ENCODE data around the gene LCE3C.
"Not testable (repeated sequence)": the region's sequence is repeated elsewhere in the genome, so short reads cannot be mapped to it uniquely, and the experiment has no call there.

Gene LCE3C

GRCh38 chr1:152599934-152600333 lies at the start of gene LCE3C:
Gene LCE3C (plus strand): TSS chr1:152600234. CDS start chr1:152600732, 498 bp downstream.
- no peak for DNase-seq

- DNase-seq = no peak
Measured at GRCh38 chr1:152565115-152565514, 34.9 kb upstream of the LCE3C start.

GRCh38 chr1:152565535-152566215 lies 34.4 kb upstream of the LCE3C start:
- no peak for DNase-seq

GRCh38 chr1:152566681-152567080 lies 33.4 kb upstream of the LCE3C start, which contains the start of gene LCE3E:
Gene LCE3E (minus strand): TSS chr1:152566780. CDS start chr1:152566208, 572 bp downstream.
- no peak for DNase-seq

GRCh38 chr1:152577168-152577567 lies 22.9 kb upstream of the LCE3C start:
- DNase-seq = no peak

- not testable (repeated sequence) for DNase-seq
Measured at GRCh38 chr1:152579526-152579925, 20.5 kb upstream of the LCE3C start.

- no peak for DNase-seq
Measured at GRCh38 chr1:152580433-152580832, 19.6 kb upstream of the LCE3C start, which contains the start of gene LCE3D. Gene LCE3D (minus strand): TSS chr1:152580516. CDS start chr1:152579936, 580 bp downstream.

- DNase-seq = no peak
Measured at GRCh38 chr1:152582647-152583046, 17.4 kb upstream of the LCE3C start.

- DNase-seq = no peak
Measured at GRCh38 chr1:152585586-152585985, 14.4 kb upstream of the LCE3C start.

GRCh38 chr1:152596986-152597385 lies 3.0 kb upstream of the LCE3C start:
- no peak for DNase-seq

- no peak for DNase-seq
Measured at GRCh38 chr1:152613511-152613910, 13.5 kb downstream of the LCE3C start, which contains the start of gene LCE3B. Gene LCE3B (plus strand): TSS chr1:152613811. CDS start chr1:152613811, 0 bp downstream.

GRCh38 chr1:152621993-152622392 lies 22.0 kb downstream of the LCE3C start:
- DNase-seq = no peak

- no peak for DNase-seq
Measured at GRCh38 chr1:152622803-152623202, 22.8 kb downstream of the LCE3C start, which contains the start of gene LCE3A. Gene LCE3A (minus strand): TSS chr1:152623103. CDS start chr1:152623103, 0 bp downstream.

GRCh38 chr1:152623203-152623844 lies 23.3 kb downstream of the LCE3C start:
- no peak for DNase-seq

GRCh38 chr1:152626744-152627143 lies 26.7 kb downstream of the LCE3C start:
- DNase-seq = no peak

GRCh38 chr1:152630596-152630995 lies 30.6 kb downstream of the LCE3C start:
- no peak for DNase-seq

GRCh38 chr1:152640351-152640750 lies 40.3 kb downstream of the LCE3C start:
- no peak for DNase-seq

- no peak for DNase-seq
Measured at GRCh38 chr1:152643945-152644344, 43.9 kb downstream of the LCE3C start.

GRCh38 chr1:152645146-152645545 lies 45.1 kb downstream of the LCE3C start:
- no peak for DNase-seq

GRCh38 chr1:152646656-152647055 lies 46.6 kb downstream of the LCE3C start:
- no peak for DNase-seq
